Calu3 (cell line): ENCODE measurements around the gene ANKRD37. TPM values are rescaled to one million over a fixed set of nuclear protein-coding genes. Genes with fewer than 3 reads are reported as not detected.

ENCODE experiments used
- BruUV-seq: library from RNA; stranded (reverse); fragments of 400-500 nt; replicated peaks from 2 replicates; lab custom pipeline; 2021; lab: Mats Ljungman, UMichigan
- CTCF ChIA-PET: fragments of 300-600 bp; sonication (Branson Sonifier 250); formaldehyde crosslinking; loops from one replicate; lab custom pipeline; 2022; ENCODE audit warnings: antibody characterized with exemption; lab: Charles Lee
- DNase-seq: peaks from one replicate; pipeline ENCODE4 v3.0.0; 2022
- H3K27ac Mint-ChIP-seq: one replicate; pipeline ENCODE4 v1.8.0; 2022; ENCODE audit warnings: mixed read lengths; ENCODE audit not compliant: unreplicated experiment
- H3K27me3 Mint-ChIP-seq: one replicate; pipeline ENCODE4 v1.8.0; 2022; ENCODE audit warnings: mixed read lengths; ENCODE audit not compliant: unreplicated experiment
- H3K36me3 Mint-ChIP-seq: one replicate; pipeline ENCODE4 v1.8.0; 2022; ENCODE audit warnings: mild to moderate bottlenecking, moderate library complexity, mixed read lengths; ENCODE audit not compliant: insufficient read depth, unreplicated experiment
- H3K4me1 Mint-ChIP-seq: one replicate; pipeline ENCODE4 v1.8.0; 2022; ENCODE audit warnings: mild to moderate bottlenecking, low read depth, mixed read lengths; ENCODE audit not compliant: unreplicated experiment
- H3K4me3 Mint-ChIP-seq: one replicate; pipeline ENCODE4 v1.8.0; 2022; ENCODE audit warnings: mild to moderate bottlenecking, low read depth, moderate library complexity, mixed read lengths; ENCODE audit not compliant: unreplicated experiment
- H3K9me3 Mint-ChIP-seq: one replicate; pipeline ENCODE4 v1.8.0; 2022; ENCODE audit warnings: low read depth, mixed read lengths; ENCODE audit not compliant: unreplicated experiment
- intact Hi-C: fragments of 100-400 bp; cut with micrococcal nuclease; formaldehyde crosslinking; loops from one replicate; pipeline ENCODE4 v1.10.0; 2022; ENCODE audit not compliant: unreplicated experiment
- total RNA-seq: library from RNA; stranded (reverse); gene quantifications from 2 replicates; pipeline ENCODE4 v1.2.3, GENCODE V29; 2022
- TF ChIP-seq, protein P1 (sequence below): fragments of 200-600 bp; IDR thresholded peaks from one replicate; pipeline ENCODE4 v1.8.0; 2022; ENCODE audit warnings: antibody characterized with exemption; ENCODE audit not compliant: unreplicated experiment

The ANKRD37 gene
- total RNA-seq, 1 experiment from 2014 or later = 4.4 TPM

DNA sequence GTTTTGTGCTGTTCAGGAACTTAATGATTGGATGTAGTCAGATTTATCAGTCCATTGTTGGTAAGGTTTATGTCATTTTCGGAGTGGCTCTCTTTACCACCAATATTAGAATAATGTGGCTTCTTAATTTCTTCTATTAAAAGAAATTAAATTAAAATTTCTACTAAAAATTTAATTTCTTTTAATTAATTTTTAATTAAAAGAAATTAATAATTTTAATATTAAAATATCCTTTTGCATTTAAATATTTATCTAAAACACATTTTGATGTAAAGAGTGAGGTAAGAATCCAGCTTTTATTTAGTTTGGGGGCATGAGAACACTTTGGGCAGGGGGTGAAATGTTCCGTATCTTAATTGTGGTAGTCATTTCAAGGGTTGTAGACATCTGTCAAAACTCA lies 44.8 kb downstream of the ANKRD37 start:
- no peak overlapping the region for H3K27ac Mint-ChIP-seq

DNA sequence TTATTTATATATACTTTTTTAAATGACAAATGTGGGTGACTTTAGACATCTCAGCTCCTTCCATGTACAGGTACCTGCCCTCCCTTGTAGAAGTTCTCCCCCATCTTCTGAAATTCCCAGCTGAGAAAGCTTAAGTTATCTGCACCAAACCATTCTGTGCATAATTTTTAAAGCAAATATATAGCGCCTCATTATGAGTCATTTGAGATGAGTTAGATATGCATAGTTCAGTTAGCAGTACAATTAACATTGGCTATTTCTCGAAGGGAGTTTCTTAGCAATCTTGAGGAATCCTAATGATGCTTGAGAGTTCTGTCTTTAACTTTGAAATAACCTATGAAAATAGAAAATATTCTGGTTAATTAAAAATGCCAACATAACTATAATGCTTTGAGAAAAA lies 48.6 kb downstream of the ANKRD37 start:
- H3K4me3 Mint-ChIP-seq = no peak overlapping the region
- DNase-seq = no peak
- CTCF ChIA-PET = no interaction called here
- BruUV-seq = no TSS peak
- no peaks in the 10 kb centered on the region for H3K4me1 Mint-ChIP-seq
- no peaks in the 10 kb centered on the region for H3K9me3 Mint-ChIP-seq
- H3K27ac Mint-ChIP-seq = no peak overlapping the region
- TF ChIP-seq, protein P1, sequence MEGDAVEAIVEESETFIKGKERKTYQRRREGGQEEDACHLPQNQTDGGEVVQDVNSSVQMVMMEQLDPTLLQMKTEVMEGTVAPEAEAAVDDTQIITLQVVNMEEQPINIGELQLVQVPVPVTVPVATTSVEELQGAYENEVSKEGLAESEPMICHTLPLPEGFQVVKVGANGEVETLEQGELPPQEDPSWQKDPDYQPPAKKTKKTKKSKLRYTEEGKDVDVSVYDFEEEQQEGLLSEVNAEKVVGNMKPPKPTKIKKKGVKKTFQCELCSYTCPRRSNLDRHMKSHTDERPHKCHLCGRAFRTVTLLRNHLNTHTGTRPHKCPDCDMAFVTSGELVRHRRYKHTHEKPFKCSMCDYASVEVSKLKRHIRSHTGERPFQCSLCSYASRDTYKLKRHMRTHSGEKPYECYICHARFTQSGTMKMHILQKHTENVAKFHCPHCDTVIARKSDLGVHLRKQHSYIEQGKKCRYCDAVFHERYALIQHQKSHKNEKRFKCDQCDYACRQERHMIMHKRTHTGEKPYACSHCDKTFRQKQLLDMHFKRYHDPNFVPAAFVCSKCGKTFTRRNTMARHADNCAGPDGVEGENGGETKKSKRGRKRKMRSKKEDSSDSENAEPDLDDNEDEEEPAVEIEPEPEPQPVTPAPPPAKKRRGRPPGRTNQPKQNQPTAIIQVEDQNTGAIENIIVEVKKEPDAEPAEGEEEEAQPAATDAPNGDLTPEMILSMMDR = no peak
- no peaks in the 10 kb centered on the region for H3K36me3 Mint-ChIP-seq
- no peaks in the 10 kb centered on the region for H3K27me3 Mint-ChIP-seq
- intact Hi-C loops = no loop called here

More for the DNA sequence above, 44.8 kb downstream of the ANKRD37 start:
- H3K4me1 Mint-ChIP-seq = no peaks in the 10 kb centered on the region
- DNase-seq = no peak
- no peak overlapping the region for H3K4me3 Mint-ChIP-seq
- BruUV-seq = no TSS peak
- CTCF ChIA-PET = no interaction called here
- H3K27me3 Mint-ChIP-seq = no peaks in the 10 kb centered on the region
- intact Hi-C loops = no loop called here
- H3K36me3 Mint-ChIP-seq = no peaks in the 10 kb centered on the region
- no peaks in the 10 kb centered on the region for H3K9me3 Mint-ChIP-seq
- TF ChIP-seq, protein P1 = no peak

Other genes with a start within 250 kb of the ANKRD37 start
- 36.9 and 38.4 TPM in 2 replicates for gene CFAP97, start 192.8 kb upstream of the ANKRD37 start, total RNA-seq
- 15.9 and 16.1 TPM in 2 replicates for gene SNX25, start 187.2 kb upstream of the ANKRD37 start, total RNA-seq
- gene LRP2BP, start 917 bp upstream of the ANKRD37 start, total RNA-seq = 0.47 and 0.49 TPM in 2 replicates
- gene UFSP2, start 29.1 kb downstream of the ANKRD37 start, total RNA-seq = 11.8 and 14.8 TPM in 2 replicates
- not detected in 2 replicates for gene CCDC110, start 74.9 kb downstream of the ANKRD37 start, total RNA-seq
- gene PDLIM3, start 138.7 kb downstream of the ANKRD37 start, total RNA-seq = 0.50 and 0.51 TPM in 2 replicates